Common myeloid progenitor, CD34-positive (primary cell): ENCODE data around the gene PLD5.
"Not testable (repeated sequence)": the region's sequence is repeated elsewhere in the genome, so short reads cannot be mapped to it uniquely, and the experiment has no call there.

Experiments used
- CTCF ChIA-PET: fragments of 350-600 bp; sonication (Branson Sonifier 250); formaldehyde crosslinking; loops from one replicate; lab custom pipeline; 2021; ENCODE audit warnings: antibody characterized with exemption; lab: Charles Lee
- POLR2A ChIA-PET: fragments of 350-600 bp; sonication (Branson Sonifier 250); formaldehyde crosslinking; loops from one replicate; lab custom pipeline; 2021; ENCODE audit warnings: antibody characterized with exemption; lab: Charles Lee
- DNase-seq, 3 donors: peaks; one replicate each; pipeline versions ENCODE4 v3.0.0 to v3.0.0-alpha.2; 2013
- H3K27ac ChIP-seq, 2 experiments: 1 replicate in 1 of 2; 2 replicates in 1 of 2; pipeline ENCODE4 v1.7.0; 2013; ENCODE audit warnings: inconsistent platforms in 2 of 2, low read length in 2 of 2, mild to moderate bottlenecking in 2 of 2, low read depth in 1 of 2, moderate library complexity in 1 of 2; ENCODE audit not compliant: severe bottlenecking in 2 of 2, insufficient read depth in 1 of 2, poor library complexity in 1 of 2
- H3K27me3 ChIP-seq, 5 experiments: replicated peaks in 2 of 5; 1 replicate in 3 of 5; 2 replicates in 2 of 5; pipeline versions ENCODE4 v1.6.1 to v1.7.0; 2013; ENCODE audit warnings: low read length in 4 of 5, mild to moderate bottlenecking in 2 of 5, moderate library complexity in 2 of 5, inconsistent platforms in 1 of 5; ENCODE audit not compliant: insufficient read depth in 5 of 5, control insufficient read depth in 4 of 5
- H3K36me3 ChIP-seq, 4 experiments: 1 replicate in 2 of 4; 2 replicates in 2 of 4; pipeline versions ENCODE4 v1.6.1 to v1.7.0; 2013; ENCODE audit warnings: low read length in 3 of 4, control low read depth in 1 of 4, mild to moderate bottlenecking in 1 of 4; ENCODE audit not compliant: control insufficient read depth in 4 of 4, insufficient read depth in 4 of 4
- H3K4me1 ChIP-seq, 4 experiments: 1 replicate in 3 of 4; 2 replicates in 1 of 4; pipeline versions ENCODE4 v1.6.1 to v1.7.1; 2013; ENCODE audit warnings: low read length in 3 of 4, mild to moderate bottlenecking in 3 of 4, control low read depth in 1 of 4, inconsistent platforms in 1 of 4, moderate library complexity in 1 of 4; ENCODE audit not compliant: control insufficient read depth in 4 of 4, insufficient read depth in 4 of 4; ENCODE audit errors: control extremely low read depth in 1 of 4
- H3K4me3 ChIP-seq, 7 experiments: 1 replicate in 4 of 7; 2 replicates in 3 of 7; pipeline versions ENCODE4 v1.5.1 to v1.7.0; 2013; ENCODE audit warnings: mild to moderate bottlenecking in 7 of 7, low read length in 6 of 7, moderate library complexity in 6 of 7, inconsistent platforms in 2 of 7, low read depth in 2 of 7, control low read depth in 1 of 7; ENCODE audit not compliant: insufficient read depth in 4 of 7, control insufficient read depth in 1 of 7; ENCODE audit errors: extremely low read depth in 1 of 7
- H3K9me3 ChIP-seq, 5 experiments: 1 replicate in 4 of 5; 2 replicates in 1 of 5; pipeline versions ENCODE4 v1.6.1 to v1.7.1; 2013; ENCODE audit warnings: low read length in 4 of 5, mild to moderate bottlenecking in 2 of 5, inconsistent platforms in 1 of 5, low read depth in 1 of 5, moderate library complexity in 1 of 5; ENCODE audit not compliant: control insufficient read depth in 4 of 5, insufficient read depth in 2 of 5; ENCODE audit errors: control extremely low read depth in 1 of 5
- WGBS: methylation state at CpG from one replicate; pipeline ENCODE4 v1.1.5; 2013; ENCODE audit not compliant: insufficient coverage; 5-methylcytosine and 5-hydroxymethylcytosine counted together

Gene PLD5

DNA sequence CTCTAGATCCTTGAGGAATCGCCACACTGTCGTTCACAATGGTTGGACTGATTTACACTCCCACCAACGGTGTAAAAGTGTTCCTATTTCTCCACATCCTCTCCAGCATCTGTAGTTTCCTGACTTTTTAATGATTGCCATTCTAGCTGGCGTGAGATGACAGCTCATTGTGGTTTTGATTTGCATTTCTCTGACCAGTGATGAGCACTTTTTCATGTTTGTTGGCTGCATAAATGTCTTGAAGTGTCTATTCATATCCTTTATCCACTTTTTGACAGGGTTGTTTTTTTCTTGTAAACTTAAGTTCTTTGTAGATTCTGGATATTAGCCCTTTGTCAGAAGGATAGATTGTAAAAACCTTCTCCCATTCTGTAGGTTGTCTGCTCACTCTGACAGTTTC lies 465.9 kb downstream of the PLD5 start:
- H3K27me3 ChIP-seq, CTCF ChIA-PET, POLR2A ChIA-PET, H3K36me3 ChIP-seq, DNase-seq, H3K4me3 ChIP-seq, H3K27ac ChIP-seq, H3K9me3 ChIP-seq, H3K4me1 ChIP-seq: not testable (repeated sequence)
- 75% methylated on average over 3 of the region's 4 CpGs for WGBS

DNA sequence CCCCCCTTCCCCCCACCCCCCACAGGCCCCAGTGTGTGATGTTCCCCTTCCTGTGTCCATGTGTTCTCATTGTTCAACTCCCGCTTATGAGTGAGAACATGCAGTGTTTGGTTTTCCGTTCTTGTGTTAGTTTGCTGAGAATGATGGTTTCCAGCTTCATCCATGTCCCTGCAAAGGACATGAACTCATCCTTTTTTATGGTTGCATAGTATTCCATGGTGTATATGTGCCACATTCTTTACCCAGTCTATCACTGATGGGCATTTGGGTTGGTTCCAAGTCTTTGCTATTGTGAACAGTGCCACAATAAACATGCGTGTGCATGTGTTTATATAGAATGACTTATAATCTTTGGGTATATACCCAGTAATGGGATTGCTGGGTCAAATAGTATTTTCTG lies 466.3 kb downstream of the PLD5 start:
- H3K9me3 ChIP-seq, POLR2A ChIA-PET, CTCF ChIA-PET, H3K36me3 ChIP-seq, H3K4me1 ChIP-seq, H3K27me3 ChIP-seq, H3K4me3 ChIP-seq, H3K27ac ChIP-seq, DNase-seq: not testable (repeated sequence)
- WGBS = 100% methylated on average over 1 of the region's 3 CpGs

DNA sequence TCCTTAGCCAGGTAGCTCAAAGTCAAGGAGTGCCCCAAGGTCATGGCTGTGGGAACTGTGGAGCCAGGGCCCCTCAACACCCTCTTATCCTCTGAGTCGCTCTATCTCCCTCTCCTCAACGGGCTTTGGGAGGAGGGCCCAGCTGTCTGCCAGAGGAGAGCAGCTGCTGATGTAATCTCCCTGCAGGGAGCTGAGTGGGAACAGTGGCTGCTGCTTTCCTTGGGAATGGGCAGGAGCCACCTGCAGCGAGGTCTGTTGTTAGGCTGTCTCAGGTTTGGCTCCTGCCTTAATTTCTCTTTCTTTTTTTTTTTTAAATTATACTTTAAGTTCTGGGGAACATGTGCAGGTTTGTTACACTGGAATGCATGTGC lies 466.8 kb downstream of the PLD5 start:
- Histone ChIP-seq H3K4me3 (no peak overlapping the region), H3K27me3 (no peaks in the 10 kb centered on the region), H3K9me3 (no peaks in the 10 kb centered on the region), H3K4me1 (no peaks in the 10 kb centered on the region), H3K27ac (no peak overlapping the region), H3K36me3 (no peaks in the 10 kb centered on the region)
- WGBS = 72% methylated on average over 3 of the region's 3 CpGs
- ChIA-PET CTCF (no interaction called here), POLR2A (no interaction called here)
- DNase-seq = no peak

DNA sequence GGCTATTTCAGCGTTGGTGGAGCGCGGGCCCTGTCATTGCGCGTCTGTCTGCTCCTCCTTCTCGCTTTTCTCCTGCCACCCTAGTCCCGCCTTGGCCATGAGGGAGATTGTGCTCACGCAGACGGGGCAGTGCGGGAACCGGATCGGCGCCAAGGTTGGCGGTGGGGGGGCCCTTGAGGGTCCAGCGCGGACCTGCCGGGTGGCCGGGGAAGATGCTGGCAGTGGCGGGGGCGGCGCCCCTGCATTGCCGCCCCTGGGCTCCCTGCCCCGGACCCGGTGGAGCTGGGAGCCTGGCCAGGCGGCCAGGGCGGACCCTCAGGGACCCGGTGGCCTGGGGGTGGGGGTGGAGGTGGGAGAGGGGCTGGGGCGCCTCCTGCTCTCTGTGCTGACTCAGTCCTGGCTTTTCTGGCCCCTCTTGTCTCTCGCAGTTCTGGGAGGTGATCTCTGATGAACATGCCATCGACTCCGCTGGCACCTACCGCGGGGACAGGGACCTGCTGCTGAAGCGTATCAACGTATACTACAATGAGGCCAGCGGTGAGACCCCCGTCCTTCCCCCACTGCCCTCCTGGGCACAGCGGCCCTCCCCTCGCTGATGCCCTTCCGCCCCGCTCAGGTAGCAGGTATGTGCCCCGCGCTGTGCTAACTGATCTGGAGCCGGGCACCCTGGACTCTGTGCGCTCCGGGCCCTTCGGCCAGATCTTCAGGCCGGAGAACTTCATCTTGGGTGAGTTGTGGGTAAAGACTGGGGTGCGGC lies 467.3 kb downstream of the PLD5 start:
- WGBS = 94% methylated on average over 32 of the region's 49 CpGs
- Histone ChIP-seq H3K4me1 (no peaks in the 10 kb centered on the region), H3K27me3 (no peaks in the 10 kb centered on the region), H3K9me3 (no peaks in the 10 kb centered on the region), H3K36me3 (no peaks in the 10 kb centered on the region), H3K4me3 (no peak overlapping the region), H3K27ac (no peak overlapping the region)
- CTCF ChIA-PET = no interaction called here
- DNase-seq = no peak
- POLR2A ChIA-PET = no interaction called here

DNA sequence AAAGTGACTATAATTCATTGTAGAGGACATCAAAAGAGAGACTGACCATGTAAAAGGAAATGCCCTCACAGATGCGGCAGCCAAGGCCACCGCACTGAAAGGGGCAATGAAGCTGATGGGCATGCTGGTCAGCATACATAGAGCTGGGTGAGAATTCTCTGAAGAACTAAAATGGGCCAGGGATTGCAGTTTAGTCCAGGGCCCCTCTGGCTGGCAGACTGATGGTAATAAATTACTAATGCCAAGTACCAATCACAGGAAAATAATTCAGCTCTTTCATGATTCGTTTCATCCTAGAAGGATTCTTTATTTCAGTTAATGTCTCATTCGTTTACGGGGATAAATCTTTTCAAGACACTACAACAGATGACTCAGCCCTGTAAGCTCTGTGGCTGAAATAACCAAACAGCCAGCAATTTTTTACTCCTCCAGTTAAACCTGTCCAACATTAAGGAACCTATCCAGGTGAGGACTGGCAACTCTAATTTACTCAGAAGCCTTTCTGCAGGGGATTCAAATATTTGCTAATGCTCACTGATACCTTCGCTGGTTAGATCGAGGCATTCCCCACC lies 468.7 kb downstream of the PLD5 start:
- H3K36me3 ChIP-seq = no peaks in the 10 kb centered on the region
- DNase-seq = no peak
- WGBS = 68% methylated on average over 7 of the region's 7 CpGs
- H3K9me3 ChIP-seq = no peaks in the 10 kb centered on the region
- CTCF ChIA-PET = no interaction called here
- H3K4me1 ChIP-seq = no peaks in the 10 kb centered on the region
- POLR2A ChIA-PET = no interaction called here
- H3K27me3 ChIP-seq = no peaks in the 10 kb centered on the region
- no peak overlapping the region for H3K4me3 ChIP-seq
- H3K27ac ChIP-seq = no peak overlapping the region

DNA sequence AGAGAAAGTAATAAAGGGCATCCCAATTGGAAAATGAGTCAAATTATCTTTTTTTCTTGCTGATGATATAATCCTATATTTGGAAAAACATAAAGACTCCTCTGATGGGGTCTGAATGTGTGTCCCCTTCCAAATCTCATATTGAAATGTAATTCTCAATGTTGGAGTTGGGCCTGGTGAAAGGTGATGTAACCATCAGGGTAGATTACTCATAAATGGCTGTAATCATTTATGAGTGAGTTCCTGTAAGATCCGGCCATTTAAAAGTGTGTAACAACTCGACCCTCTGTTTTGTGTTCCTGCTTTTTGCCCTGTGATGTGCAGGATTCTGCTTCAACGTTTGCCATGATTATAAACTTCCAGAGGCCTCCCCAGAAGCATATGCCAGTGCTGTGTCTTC lies 481.3 kb downstream of the PLD5 start:
- no peak for DNase-seq
- H3K27me3 ChIP-seq = no peaks in the 10 kb centered on the region
- peaks cover 0 to 2% (median 0%) of the 10 kb centered on the region in 5 experiments for H3K9me3 ChIP-seq
- H3K36me3 ChIP-seq = no peaks in the 10 kb centered on the region
- POLR2A ChIA-PET = no interaction called here
- H3K27ac ChIP-seq = no peak overlapping the region
- CTCF ChIA-PET = no interaction called here
- no peak overlapping the region for H3K4me3 ChIP-seq
- no peaks in the 10 kb centered on the region for H3K4me1 ChIP-seq
- WGBS = 62% methylated on average over 3 of the region's 3 CpGs

DNA sequence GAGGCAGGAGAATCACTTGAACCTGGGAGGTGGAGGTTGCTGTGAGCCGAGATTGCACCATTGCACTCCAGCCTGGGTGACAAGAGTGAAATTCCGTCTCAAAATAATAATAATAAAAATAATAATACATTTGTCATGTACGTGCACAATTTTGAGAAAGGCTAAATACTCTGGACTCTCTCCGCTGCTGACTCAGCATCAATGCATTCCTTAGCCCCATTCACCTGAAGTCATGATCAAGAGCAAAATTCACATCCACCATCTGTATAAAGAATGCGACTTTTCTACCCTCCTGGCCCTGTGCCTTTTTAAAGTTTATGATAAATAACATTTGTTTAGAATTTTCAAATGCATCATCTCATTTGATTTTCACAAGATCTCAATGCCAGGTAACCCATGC lies 490.1 kb downstream of the PLD5 start:
- DNase-seq = no peak
- H3K27ac ChIP-seq = no peak overlapping the region
- ChIA-PET POLR2A (no interaction called here), CTCF (no interaction called here)
- peaks cover 0 to 5% (median 0%) of the 10 kb centered on the region in 5 experiments for H3K27me3 ChIP-seq
- WGBS = 94% methylated on average over 2 of the region's 5 CpGs
- no peaks in the 10 kb centered on the region for H3K36me3 ChIP-seq
- no peaks in the 10 kb centered on the region for H3K4me1 ChIP-seq
- H3K4me3 ChIP-seq = no peak overlapping the region
- H3K9me3 ChIP-seq = no peaks in the 10 kb centered on the region
